Hindlimb muscle (tissue), 1 donor: ENCODE data around the gene PRDX5. TPM values are rescaled to one million over a fixed set of nuclear protein-coding genes. Genes with fewer than 3 reads are reported as not detected.

Source experiments
- DNase-seq: peaks from one replicate; pipeline ENCODE4 v3.0.0-alpha.2; 2013
- polyA plus RNA-seq: library from polyadenylated mRNA; unstranded; fragments of 120-200 nt; gene quantifications from one replicate; pipeline ENCODE4 v1.2.1, GENCODE V29; 2013; ENCODE audit not compliant: insufficient read length

PRDX5 gene
- polyA plus RNA-seq, 1 donor = 129 TPM

DNA sequence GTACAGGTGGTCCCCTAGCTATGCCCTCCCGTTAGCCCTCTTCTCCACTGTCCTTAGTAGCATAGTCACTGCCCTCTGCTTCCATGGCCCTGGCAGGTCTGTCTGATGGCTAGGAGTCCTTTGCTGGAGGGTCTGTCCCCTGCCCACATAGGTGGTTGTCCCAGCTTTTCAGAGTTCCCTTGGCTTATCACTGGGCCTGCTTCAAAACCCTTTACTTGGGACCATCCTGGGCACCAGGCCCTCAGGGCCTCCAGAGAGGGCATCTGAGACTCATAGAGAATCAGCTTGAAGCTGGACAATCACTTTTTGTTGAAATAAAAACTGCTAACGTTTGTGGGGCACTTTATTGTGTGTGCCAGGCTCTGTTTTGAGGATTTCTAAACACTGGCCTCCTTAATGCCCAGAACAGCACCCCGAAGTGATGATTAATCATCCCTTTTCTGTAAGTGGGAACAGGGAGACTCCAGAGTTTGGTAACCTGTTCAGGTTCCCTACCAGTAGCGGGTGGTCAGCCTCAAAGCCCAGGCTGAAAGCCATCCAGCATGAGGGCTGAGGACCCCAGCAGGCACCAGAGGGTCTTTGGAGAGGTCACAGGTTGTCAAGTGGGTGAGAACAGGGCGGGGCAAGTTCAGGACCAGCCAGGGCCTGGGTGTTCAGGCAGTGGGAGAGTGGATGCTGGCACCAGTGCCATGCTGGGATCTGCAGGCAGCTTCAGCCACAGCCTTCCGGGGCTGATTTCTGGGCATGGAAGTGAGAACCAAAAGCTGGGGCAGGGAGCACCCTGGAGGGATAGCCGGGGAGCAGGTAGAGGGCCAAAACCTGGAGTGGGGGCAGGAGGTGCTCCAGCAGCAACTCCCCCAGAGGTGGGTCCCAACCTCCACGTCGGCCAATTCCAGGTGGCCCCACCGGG lies 27.3 kb upstream of the PRDX5 start:
- no peak for DNase-seq

DNA sequence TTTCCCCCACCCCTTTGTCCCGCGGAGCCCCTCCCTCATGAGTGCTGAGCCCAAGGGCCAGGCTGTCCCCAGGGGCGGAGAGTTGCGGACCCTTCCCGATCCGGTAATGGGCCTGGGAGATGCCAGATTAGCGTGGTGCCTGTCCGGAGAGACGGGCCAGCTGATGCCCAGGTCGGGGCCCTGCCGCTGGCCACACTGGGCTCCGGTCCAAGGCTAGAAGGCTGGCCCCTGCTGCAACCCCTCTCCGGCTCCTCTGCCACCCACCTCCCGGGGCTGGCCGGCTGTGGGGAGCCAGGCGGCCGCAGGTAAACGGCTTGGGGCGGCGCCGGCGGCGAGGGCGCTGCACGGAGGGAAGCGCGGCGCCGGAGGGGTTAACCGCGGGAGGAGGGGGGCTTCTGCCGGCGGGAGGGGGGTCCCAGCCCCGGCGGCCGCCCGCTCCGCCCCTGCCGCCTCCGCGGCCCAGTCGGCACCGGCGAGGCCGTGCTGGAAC lies 26.6 kb upstream of the PRDX5 start, which contains the start of gene KCNK4:
KCNK4 (plus strand) TSS at position 41 of the 490 bp plus-strand sequence. CDS start 1,717 bp downstream, outside the sequence.
- no peak for DNase-seq

GRCh38 chr11:64291752-64292459 lies 26.0 kb upstream of the PRDX5 start:
- DNase-seq = no peak

DNA sequence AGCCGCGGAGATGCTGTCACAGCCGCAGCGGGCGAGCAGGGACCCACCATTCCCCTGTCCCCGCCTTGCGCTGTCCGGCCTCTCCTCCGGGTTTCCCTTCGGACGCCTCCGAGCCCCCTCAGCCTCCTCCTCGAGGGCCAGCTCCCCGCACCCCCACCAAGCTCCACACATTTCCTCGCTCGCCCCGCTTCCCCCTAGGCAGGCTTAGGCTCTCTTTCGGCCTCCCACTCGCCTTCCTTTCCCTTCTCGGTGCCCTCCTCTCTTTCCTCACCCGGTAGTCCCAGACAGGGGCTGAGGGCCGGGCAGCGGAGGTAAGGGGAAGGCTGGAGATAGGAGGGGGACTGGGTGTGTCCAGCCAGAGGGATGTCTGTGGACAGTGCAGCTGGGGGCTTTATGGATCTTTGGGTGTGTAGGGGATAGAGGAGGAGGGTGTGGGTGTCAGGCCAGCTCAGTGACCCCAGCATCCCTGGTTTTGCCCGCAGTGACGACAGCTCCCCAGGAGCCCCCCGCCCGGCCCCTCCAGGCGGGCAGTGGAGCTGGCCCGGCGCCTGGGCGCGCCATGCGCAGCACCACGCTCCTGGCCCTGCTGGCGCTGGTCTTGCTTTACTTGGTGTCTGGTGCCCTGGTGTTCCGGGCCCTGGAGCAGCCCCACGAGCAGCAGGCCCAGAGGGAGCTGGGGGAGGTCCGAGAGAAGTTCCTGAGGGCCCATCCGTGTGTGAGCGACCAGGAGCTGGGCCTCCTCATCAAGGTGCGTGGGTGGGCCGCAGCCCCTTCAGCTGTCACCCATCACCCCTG lies 25.3 kb upstream of the PRDX5 start:
- no peak for DNase-seq

DNA sequence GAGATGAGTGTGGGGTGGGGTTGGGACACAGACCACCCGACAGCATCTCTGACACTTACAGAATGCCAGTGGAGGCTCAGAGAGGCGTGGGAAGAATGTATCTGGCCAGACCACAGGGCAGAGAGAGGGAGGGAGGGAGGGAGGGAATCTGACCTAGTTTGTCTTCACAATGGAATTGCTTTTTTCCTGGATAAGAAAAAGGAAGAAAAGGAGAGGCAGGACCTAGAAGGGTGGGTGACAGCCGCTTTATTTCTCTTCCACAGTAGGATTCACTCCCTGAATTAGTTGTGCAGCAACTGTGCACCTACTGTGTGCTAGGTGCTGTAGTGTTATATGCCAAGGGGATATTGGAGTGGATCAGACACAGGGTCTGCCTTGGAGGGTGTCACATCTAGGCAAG lies 23.1 kb upstream of the PRDX5 start:
- no peak for DNase-seq

GRCh38 chr11:64295760-64296159 lies 22.2 kb upstream of the PRDX5 start:
- no peak for DNase-seq

- no peak for DNase-seq
These were observed 21.7 kb upstream of the PRDX5 start for GRCh38 chr11:64296236-64296635.

GRCh38 chr11:64296830-64297698 lies 20.9 kb upstream of the PRDX5 start:
- DNase-seq = no peak

GRCh38 chr11:64297699-64298358 lies 20.1 kb upstream of the PRDX5 start:
- no peak for DNase-seq

GRCh38 chr11:64298966-64299846 lies 18.7 kb upstream of the PRDX5 start:
- peak; percentile 64 for DNase-seq

- no peak for DNase-seq
These were observed 17.9 kb upstream of the PRDX5 start, which contains the start of gene CATSPERZ for GRCh38 chr11:64299847-64300648. CATSPERZ (plus strand) TSS chr11:64300358; CDS start chr11:64300411, 53 bp downstream.

DNA sequence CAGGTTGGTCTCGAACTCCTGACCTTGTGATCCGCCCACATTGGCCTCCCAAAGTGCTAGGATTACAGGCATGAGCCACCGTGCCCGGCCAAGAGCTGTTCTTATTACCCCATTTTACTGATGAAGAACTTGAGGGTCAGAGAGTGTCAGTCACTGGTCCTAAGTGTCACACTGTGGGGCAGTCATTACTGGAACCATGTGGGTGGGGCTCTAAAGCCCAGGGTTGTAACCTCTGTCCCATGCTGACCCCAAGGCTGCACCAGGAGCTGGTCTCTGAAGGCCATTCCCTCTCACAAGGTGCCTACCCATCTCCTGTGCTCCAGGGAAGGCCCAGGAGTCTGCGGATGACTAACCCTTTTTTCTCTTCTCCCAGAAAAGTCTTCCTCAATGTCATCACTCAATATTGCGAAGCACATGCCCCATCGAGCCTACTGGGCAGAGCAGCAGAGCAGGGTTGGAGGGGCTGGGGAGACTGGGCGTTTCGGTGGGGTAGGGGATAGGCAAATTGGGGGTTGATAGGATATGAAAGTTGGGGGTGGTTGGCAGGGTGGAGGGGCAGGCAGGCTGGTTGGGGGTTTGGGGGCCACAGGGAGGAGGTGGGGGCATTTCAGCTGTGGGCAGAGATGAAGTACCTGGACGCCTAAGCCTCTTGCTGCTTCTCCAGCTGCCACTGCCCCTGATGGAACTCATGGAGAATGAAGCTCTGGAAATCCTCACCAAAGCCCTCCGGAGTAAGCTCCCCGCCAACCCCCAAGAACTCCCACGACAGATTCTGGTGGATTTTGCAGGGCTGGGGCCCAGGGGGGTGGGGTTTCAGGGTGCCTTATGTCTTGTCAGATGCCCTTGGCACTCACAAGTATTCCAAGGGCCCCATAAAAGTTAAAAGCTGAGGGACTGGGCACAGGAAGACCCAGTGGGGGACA lies 14.6 kb upstream of the PRDX5 start:
- no peak for DNase-seq

GRCh38 chr11:64304032-64304315 lies 13.9 kb upstream of the PRDX5 start:
- DNase-seq = no peak

DNA sequence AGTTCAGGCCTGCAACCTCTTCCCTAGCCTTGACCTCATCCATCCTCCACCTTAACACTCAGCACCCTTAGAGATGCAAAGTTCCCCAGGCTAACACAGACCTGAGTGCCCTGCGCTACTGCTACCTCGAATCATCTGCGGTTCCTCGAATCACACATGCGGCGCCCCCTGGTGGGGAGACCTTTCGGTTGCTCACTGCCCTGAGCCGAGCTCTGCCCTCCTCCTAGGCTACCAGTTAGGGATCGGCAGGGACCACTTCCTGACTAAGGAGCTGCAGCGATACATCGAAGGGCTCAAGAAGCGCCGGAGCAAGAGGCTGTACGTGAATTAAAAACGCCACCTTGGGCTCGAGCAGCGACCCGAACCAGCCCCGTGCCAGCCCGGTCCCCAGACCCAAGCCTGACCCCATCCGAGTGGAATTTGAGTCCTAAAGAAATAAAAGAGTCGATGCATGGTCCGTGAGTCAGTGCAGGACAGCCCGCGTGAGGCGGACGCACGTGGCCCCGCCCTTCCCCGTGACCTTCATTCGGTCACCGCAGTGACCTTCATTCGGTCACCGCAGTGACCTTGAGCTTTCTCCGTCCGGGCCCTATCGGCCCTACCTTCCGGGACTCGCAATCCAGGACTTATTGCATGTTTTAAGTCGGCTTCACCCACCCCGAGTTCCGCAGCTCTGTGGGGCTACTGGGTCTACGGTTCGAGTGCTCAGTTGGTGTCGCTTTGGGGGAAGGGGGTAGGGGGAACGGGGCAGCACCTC lies 13.4 kb upstream of the PRDX5 start:
- DNase-seq = peak; percentile 83

GRCh38 chr11:64305075-64305690 lies 12.7 kb upstream of the PRDX5 start, which contains the start of gene ESRRA:
ESRRA (plus strand) TSS chr11:64305524; CDS start chr11:64307180, 1,656 bp downstream.
- peak; percentile 99 for DNase-seq

DNA sequence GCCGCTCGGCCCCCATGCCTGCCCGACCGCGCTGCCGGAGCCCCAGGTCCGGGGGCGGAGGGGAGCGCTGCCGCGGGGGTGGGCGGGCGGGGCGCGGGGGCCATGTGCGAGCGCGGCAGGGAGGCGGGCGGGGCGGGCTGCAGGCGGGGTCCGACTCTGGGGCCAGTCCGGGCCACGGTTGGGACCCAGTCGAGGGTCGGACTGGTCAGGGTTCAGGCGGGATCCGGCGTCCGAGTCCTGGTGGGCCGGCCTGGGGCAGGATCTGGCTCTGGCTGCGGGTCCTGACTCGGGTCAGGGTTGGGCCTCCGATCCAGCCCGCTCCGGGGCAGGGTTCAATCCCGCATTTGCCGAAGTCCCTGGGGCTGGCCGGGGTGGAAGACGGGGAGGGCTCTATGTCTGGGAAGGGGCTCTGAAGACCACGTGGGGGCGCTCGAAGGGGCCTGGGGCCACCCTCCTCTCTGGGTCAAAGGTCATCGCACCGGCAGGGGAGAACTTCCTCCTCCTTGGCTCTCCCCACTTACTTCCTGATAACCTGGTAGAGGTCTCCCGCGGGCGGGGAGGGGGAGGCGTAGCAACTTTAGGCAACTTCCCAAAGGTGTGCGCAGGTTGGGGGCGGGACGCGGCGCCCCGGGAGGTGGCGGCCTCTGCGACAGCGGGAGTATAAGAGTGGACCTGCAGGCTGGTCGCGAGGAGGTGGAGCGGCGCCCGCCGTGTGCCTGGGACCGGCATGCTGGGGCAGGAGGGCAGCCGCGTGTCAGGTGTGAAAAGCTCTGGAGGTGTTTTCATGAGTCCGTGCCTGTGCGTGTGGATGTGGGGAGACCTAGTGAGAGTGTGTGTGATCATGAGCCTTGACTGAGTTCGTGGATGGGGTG lies 12.0 kb upstream of the PRDX5 start:
- DNase-seq = no peak
